Panc1 (cell line): ENCODE data around the gene AFF4. TPM values are rescaled to one million over a fixed set of nuclear protein-coding genes. Genes with fewer than 3 reads are reported as not detected.

Experiments
- ATAC-seq: fragments of 200-7000 bp; cut with Tn5 transposase; 2 replicates; pipeline ENCODE4 v1.9.1; 2020; ENCODE audit warnings: mild to moderate bottlenecking, moderate library complexity
- BruUV-seq: library from RNA; stranded (reverse); fragments of 400-500 nt; replicated peaks from 2 replicates; lab custom pipeline; 2021; lab: Mats Ljungman, UMichigan
- CTCF ChIA-PET: fragments of 300-600 bp; sonication (Branson Sonifier 250); formaldehyde crosslinking; loops from one replicate; lab custom pipeline; 2022; ENCODE audit warnings: antibody characterized with exemption; lab: Charles Lee
- POLR2A ChIA-PET: fragments of 300-600 bp; sonication (Branson Sonifier 250); formaldehyde crosslinking; loops from one replicate; lab custom pipeline; 2022; ENCODE audit warnings: antibody characterized with exemption; lab: Charles Lee
- DNase-seq: peaks from one replicate; pipeline ENCODE4 v3.0.0-alpha.2; 2010; ENCODE audit warnings: low read depth, low spot score
- H3K27ac ChIP-seq: 2 replicates; pipeline ENCODE4 v1.5.1; 2011; ENCODE audit warnings: mild to moderate bottlenecking, low read length, inconsistent platforms
- H3K27me3 ChIP-seq: fragments of 200-500 bp; sonication (Bioruptor generic); 2 replicates; pipeline ENCODE4 v1.6.0; 2014; ENCODE audit warnings: low read length, inconsistent platforms; ENCODE audit not compliant: control insufficient read depth, insufficient read depth
- H3K36me3 ChIP-seq: fragments of 200-500 bp; sonication (Bioruptor generic); 2 replicates; pipeline ENCODE4 v1.5.1; 2014; ENCODE audit warnings: inconsistent platforms, mild to moderate bottlenecking, low read length, moderate library complexity; ENCODE audit not compliant: control insufficient read depth, insufficient read depth
- H3K4me1 ChIP-seq: 2 replicates; pipeline ENCODE4 v1.5.1; 2011; ENCODE audit warnings: inconsistent platforms, mild to moderate bottlenecking, low read length, moderate library complexity; ENCODE audit not compliant: control insufficient read depth, insufficient read depth
- H3K4me3 ChIP-seq, 2 experiments: 2 replicates each; pipeline ENCODE4 v1.5.1; 2011 to 2012; ENCODE audit warnings: low read depth in 2 of 2, low read length in 2 of 2, mild to moderate bottlenecking in 2 of 2, inconsistent platforms in 1 of 2, moderate library complexity in 1 of 2
- H3K9me3 ChIP-seq: fragments of 200-500 bp; sonication (Bioruptor generic); 2 replicates; pipeline ENCODE4 v1.5.1; 2014; ENCODE audit warnings: low read depth, mild to moderate bottlenecking, inconsistent platforms, low read length, moderate library complexity; ENCODE audit not compliant: control insufficient read depth, insufficient read depth
- POLR2AphosphoS5 ChIP-seq: IDR thresholded peaks from 2 replicates; pipeline ENCODE4 v1.6.1; 2012; ENCODE audit warnings: mild to moderate bottlenecking, low read depth, low read length, moderate library complexity
- REST ChIP-seq, 2 experiments: IDR thresholded peaks; 2 replicates each; pipeline ENCODE4 v1.6.1; 2011 to 2012; ENCODE audit warnings: low read depth in 2 of 2, control low read depth in 1 of 2, low read length in 1 of 2, mild to moderate bottlenecking in 1 of 2, moderate library complexity in 1 of 2; ENCODE audit not compliant: insufficient read depth in 1 of 2
- SIN3A ChIP-seq: IDR thresholded peaks from 2 replicates; pipeline ENCODE4 v1.6.1; 2012; ENCODE audit warnings: low read depth, mild to moderate bottlenecking, low read length, moderate library complexity, borderline replicate concordance; ENCODE audit not compliant: insufficient read depth
- TCF7L2 ChIP-seq: IDR thresholded peaks from 2 replicates; pipeline ENCODE4 v1.6.1; 2011; ENCODE audit warnings: mild to moderate bottlenecking, low read depth, low read length, inconsistent platforms
- in situ Hi-C: cut with HindIII; loops from 2 replicates; pipeline ENCODE4 v1.10.0; 2016; ENCODE audit warnings: low sequenced_read_pairs, low pct_unique_long_range_greater_than_20kb
- intact Hi-C: fragments of 100-400 bp; cut with micrococcal nuclease; formaldehyde crosslinking; loops from one replicate; pipeline ENCODE4 v1.10.0; 2022; ENCODE audit not compliant: unreplicated experiment
- total RNA-seq: library from RNA; stranded (reverse); gene quantifications from one replicate; pipeline ENCODE4 v1.2.1, GENCODE V29; 2021; ENCODE audit not compliant: unreplicated experiment
- TF ChIP-seq, protein P1 (sequence below): fragments of 450-650 bp; IDR thresholded peaks from 2 replicates; pipeline ENCODE4 v1.5.1; 2017; ENCODE audit warnings: mild to moderate bottlenecking

Gene AFF4
- total RNA-seq, 1 experiment from 2014 or later = 78.3 TPM

GRCh38 chr5:132901730-132902129, 61.7 kb downstream of the AFF4 start:
- no peaks in the 10 kb centered on the region for H3K27me3 ChIP-seq
- no peak for TF ChIP-seq POLR2AphosphoS5
- TF ChIP-seq, protein P1, sequence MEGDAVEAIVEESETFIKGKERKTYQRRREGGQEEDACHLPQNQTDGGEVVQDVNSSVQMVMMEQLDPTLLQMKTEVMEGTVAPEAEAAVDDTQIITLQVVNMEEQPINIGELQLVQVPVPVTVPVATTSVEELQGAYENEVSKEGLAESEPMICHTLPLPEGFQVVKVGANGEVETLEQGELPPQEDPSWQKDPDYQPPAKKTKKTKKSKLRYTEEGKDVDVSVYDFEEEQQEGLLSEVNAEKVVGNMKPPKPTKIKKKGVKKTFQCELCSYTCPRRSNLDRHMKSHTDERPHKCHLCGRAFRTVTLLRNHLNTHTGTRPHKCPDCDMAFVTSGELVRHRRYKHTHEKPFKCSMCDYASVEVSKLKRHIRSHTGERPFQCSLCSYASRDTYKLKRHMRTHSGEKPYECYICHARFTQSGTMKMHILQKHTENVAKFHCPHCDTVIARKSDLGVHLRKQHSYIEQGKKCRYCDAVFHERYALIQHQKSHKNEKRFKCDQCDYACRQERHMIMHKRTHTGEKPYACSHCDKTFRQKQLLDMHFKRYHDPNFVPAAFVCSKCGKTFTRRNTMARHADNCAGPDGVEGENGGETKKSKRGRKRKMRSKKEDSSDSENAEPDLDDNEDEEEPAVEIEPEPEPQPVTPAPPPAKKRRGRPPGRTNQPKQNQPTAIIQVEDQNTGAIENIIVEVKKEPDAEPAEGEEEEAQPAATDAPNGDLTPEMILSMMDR = no peak
- no peak for TF ChIP-seq REST (IDR thresholded peaks at IDR 0.05; ENCODE audit: insufficient read depth in 1 of 2, low read depth in 2 of 2, low read length in 1 of 2)
- TF ChIP-seq SIN3A = no peak
- TF ChIP-seq TCF7L2 = no peak
- POLR2A ChIA-PET = no interaction called here
- ATAC-seq (no peak), DNase-seq (no peak)
- H3K27ac ChIP-seq = no peak overlapping the region
- in situ Hi-C loops (no loop called here), intact Hi-C loops (no loop called here)
- no peak overlapping the region for H3K4me3 ChIP-seq
- H3K36me3 ChIP-seq = peaks cover 32% of the 10 kb centered on the region
- CTCF ChIA-PET = no interaction called here
- no TSS peak for BruUV-seq
- H3K4me1 ChIP-seq = no peaks in the 10 kb centered on the region
- no peaks in the 10 kb centered on the region for H3K9me3 ChIP-seq

GRCh38 chr5:132901036-132901435, 62.4 kb downstream of the AFF4 start:
- POLR2A ChIA-PET = interaction anchor here (0.5 to 0.6 kb wide), 2 partner anchors 8 to 59 kb away, joined by 3 to 5 read pairs; no protein-coding TSS in a partner anchor
- Histone ChIP-seq H3K4me3 (no peak overlapping the region), H3K27ac (no peak overlapping the region), H3K9me3 (no peaks in the 10 kb centered on the region), H3K27me3 (no peaks in the 10 kb centered on the region), H3K4me1 (no peaks in the 10 kb centered on the region), H3K36me3 (peaks cover 38% of the 10 kb centered on the region)
- intact Hi-C loops (no loop called here), in situ Hi-C loops (no loop called here)
- ATAC-seq (no peak), DNase-seq (no peak)
- CTCF ChIA-PET = no interaction called here
- TF ChIP-seq POLR2AphosphoS5 (no peak), TCF7L2 (no peak), SIN3A (no peak), REST (IDR thresholded peaks at IDR 0.05; ENCODE audit: insufficient read depth in 1 of 2, low read depth in 2 of 2, low read length in 1 of 2) (no peak)
- TF ChIP-seq, protein P1 = no peak
- TSS peak; percentile 26 for BruUV-seq
